ENCODE data around the gene NCBP3.

DNA sequence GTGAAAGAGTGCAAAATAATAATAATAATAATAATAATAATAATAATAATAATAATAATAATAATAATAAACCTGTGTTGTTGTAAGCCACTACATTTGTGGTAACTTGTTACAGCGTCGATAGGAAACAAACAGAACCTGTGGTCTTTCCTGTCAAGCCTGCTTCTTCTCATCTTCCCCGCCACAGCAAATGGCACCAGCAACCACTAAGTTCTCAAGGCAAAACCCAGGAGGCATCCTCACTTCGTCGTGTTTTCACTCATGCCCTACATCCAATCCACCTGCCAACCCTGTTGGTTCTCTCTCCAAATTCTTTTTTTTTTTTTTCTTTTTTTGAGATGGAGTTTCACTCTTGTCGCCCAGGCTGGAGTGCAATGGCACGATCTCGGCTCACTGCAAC is 79.3 kb downstream of the NCBP3 start:
- TF ChIP-seq, protein P1, sequence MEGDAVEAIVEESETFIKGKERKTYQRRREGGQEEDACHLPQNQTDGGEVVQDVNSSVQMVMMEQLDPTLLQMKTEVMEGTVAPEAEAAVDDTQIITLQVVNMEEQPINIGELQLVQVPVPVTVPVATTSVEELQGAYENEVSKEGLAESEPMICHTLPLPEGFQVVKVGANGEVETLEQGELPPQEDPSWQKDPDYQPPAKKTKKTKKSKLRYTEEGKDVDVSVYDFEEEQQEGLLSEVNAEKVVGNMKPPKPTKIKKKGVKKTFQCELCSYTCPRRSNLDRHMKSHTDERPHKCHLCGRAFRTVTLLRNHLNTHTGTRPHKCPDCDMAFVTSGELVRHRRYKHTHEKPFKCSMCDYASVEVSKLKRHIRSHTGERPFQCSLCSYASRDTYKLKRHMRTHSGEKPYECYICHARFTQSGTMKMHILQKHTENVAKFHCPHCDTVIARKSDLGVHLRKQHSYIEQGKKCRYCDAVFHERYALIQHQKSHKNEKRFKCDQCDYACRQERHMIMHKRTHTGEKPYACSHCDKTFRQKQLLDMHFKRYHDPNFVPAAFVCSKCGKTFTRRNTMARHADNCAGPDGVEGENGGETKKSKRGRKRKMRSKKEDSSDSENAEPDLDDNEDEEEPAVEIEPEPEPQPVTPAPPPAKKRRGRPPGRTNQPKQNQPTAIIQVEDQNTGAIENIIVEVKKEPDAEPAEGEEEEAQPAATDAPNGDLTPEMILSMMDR (IDR thresholded peaks at IDR 0.05), result no peak
- no peak for TF ChIP-seq POLR2A (IDR thresholded peaks at IDR 0.05)
